Thyroid gland (tissue), 4 donors: ENCODE measurements around the gene ST8SIA2. TPM values are rescaled to one million over a fixed set of nuclear protein-coding genes. Genes with fewer than 3 reads are reported as not detected.

ENCODE experiments used
- DNase-seq, 2 donors: peaks; one replicate each; pipeline ENCODE4 v3.0.0-alpha.2; 2019
- H3K27ac ChIP-seq, 3 donors: fragments of 200-600 bp; sonication (generic); 1 replicate in 2 of 3; 2 replicates in 1 of 3; pipeline ENCODE4 v1.5.1; 2016 to 2019; ENCODE audit warnings: mild to moderate bottlenecking in 1 of 3, moderate library complexity in 1 of 3
- H3K27me3 ChIP-seq: fragments of 200-600 bp; sonication (generic); one replicate; pipeline ENCODE4 v1.5.1; 2019
- H3K36me3 ChIP-seq, 2 donors: fragments of 200-600 bp; sonication (generic); one replicate each; pipeline ENCODE4 v1.5.1; 2016 to 2019
- H3K4me1 ChIP-seq, 2 donors: fragments of 200-600 bp; sonication (generic); one replicate each; pipeline ENCODE4 v1.5.1; 2017 to 2019
- H3K4me3 ChIP-seq, 3 donors: fragments of 200-600 bp; sonication (generic); replicated peaks in 1 of 3; 1 replicate in 2 of 3; 2 replicates in 1 of 3; pipeline ENCODE4 v1.5.1; 2016; ENCODE audit warnings: mild to moderate bottlenecking in 1 of 3
- H3K9me3 ChIP-seq: fragments of 200-600 bp; sonication (generic); one replicate; pipeline ENCODE4 v1.5.1; 2017
- POLR2A ChIP-seq, 2 donors: fragments of 450-650 bp; IDR thresholded peaks; one replicate each; pipeline ENCODE4 v1.6.1; 2017; ENCODE audit warnings: antibody characterized with exemption in 2 of 2, mild to moderate bottlenecking in 2 of 2, moderate library complexity in 1 of 2
- WGBS, 2 donors: methylation state at CpG; one replicate each; pipeline ENCODE4 v1.1.5; 2017; 5-methylcytosine and 5-hydroxymethylcytosine counted together
- intact Hi-C: fragments of 100-400 bp; cut with DNase I; formaldehyde crosslinking; loops from one replicate; pipeline ENCODE4 v1.15.1; 2023
- total RNA-seq, 4 donors: library from RNA; depleted of rRNA; stranded (reverse); fragments of >200 nt; gene quantifications; one replicate each; pipeline ENCODE4 v1.2.3, GENCODE V29; 2016
- TF ChIP-seq, protein P1 (sequence below), 6 experiments: fragments of 200-600 bp in 3 of 6; fragments of 450-650 bp in 3 of 6; sonication (generic) in 3 of 6; IDR thresholded peaks; one replicate each; pipeline ENCODE4 v1.5.1; 2016 to 2019; ENCODE audit warnings: antibody characterized with exemption in 6 of 6, mild to moderate bottlenecking in 2 of 6, inconsistent platforms in 1 of 6, moderate library complexity in 1 of 6

The ST8SIA2 gene
- total RNA-seq, 4 donors from 2014 or later: under 0.01 to 4.3 TPM; not detected in 2

DNA sequence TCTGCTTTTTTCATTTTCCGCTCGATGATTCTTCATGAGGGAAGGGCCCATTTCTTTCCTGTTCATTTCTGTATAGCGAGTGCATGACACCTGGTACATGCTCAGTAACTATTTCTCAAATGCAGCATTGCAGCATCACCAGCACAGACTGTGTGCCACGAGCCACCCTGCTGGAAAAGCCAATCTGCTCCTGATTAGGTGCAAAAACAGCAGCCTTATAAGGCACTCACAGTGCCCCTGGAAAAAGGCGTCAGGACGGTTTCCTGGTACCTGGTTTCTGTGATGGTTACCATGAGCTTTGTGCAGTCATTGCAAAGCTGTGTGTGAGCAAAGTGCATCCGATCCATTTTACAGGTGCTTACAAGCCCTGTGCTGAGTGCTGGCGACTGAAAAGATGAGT, 15.8 kb downstream of the ST8SIA2 start:
- no peaks in the 10 kb centered on the region for H3K36me3 ChIP-seq
- DNase-seq: no peak
- TF ChIP-seq POLR2A (IDR thresholded peaks at IDR 0.05): no peak
- TF ChIP-seq, protein P1, sequence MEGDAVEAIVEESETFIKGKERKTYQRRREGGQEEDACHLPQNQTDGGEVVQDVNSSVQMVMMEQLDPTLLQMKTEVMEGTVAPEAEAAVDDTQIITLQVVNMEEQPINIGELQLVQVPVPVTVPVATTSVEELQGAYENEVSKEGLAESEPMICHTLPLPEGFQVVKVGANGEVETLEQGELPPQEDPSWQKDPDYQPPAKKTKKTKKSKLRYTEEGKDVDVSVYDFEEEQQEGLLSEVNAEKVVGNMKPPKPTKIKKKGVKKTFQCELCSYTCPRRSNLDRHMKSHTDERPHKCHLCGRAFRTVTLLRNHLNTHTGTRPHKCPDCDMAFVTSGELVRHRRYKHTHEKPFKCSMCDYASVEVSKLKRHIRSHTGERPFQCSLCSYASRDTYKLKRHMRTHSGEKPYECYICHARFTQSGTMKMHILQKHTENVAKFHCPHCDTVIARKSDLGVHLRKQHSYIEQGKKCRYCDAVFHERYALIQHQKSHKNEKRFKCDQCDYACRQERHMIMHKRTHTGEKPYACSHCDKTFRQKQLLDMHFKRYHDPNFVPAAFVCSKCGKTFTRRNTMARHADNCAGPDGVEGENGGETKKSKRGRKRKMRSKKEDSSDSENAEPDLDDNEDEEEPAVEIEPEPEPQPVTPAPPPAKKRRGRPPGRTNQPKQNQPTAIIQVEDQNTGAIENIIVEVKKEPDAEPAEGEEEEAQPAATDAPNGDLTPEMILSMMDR (IDR thresholded peaks at IDR 0.05): no peak
- H3K27ac ChIP-seq: no peak overlapping the region
- intact Hi-C loops: no loop called here
- no peaks in the 10 kb centered on the region for H3K9me3 ChIP-seq
- no peak overlapping the region for H3K4me3 ChIP-seq
- H3K27me3 ChIP-seq: no peaks in the 10 kb centered on the region
- H3K4me1 ChIP-seq: no peaks in the 10 kb centered on the region
- 89 to 90% methylated on average over 8 of the region's 8 CpGs for WGBS, 2 donors

DNA sequence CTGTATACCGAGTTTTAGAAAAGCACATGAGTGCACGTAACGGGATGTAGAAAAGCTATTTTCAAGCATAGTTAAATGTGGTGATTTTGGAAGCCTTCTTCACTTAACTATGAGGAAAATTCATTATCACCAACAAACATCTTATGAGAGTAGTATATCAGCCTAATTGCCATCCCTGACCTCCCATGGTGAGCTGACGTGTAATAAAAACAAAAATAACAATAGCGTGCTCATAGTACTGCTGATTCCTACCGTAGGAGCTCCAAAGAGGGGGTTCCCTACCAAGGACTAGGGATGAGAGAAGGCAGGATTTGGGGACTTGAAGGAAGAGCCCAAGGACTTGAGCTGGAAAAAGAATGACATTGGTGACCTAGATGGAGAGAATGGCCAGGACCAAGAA, 16.9 kb downstream of the ST8SIA2 start:
- WGBS, 2 donors: 88 to 89% methylated on average over 6 of the region's 6 CpGs
- no peaks in the 10 kb centered on the region for H3K27me3 ChIP-seq
- H3K4me1 ChIP-seq: no peaks in the 10 kb centered on the region
- H3K4me3 ChIP-seq: no peak overlapping the region
- TF ChIP-seq POLR2A (IDR thresholded peaks at IDR 0.05): no peak
- TF ChIP-seq, protein P1 (IDR thresholded peaks at IDR 0.05): no peak
- H3K36me3 ChIP-seq: no peaks in the 10 kb centered on the region
- intact Hi-C loops: no loop called here
- DNase-seq: no peak
- H3K9me3 ChIP-seq: no peaks in the 10 kb centered on the region
- no peak overlapping the region for H3K27ac ChIP-seq

DNA sequence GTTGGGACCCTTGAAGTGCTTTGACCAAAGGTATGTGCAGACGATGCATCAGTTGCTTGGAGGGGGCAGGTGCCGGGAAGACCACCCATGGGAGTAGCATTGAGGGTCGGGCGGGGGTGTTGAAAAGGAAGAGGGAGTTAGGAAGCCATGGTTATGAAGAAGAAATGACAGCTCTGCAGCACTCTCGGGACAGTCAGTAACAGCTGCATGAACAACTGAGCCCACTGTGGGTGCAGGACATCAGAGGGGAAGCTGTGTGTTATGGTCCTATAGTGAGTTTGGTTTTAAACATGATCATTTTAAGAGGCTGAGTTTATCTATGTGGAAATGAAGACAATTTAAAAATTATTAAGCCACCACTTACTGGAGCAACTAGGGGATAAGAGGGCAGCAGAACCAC, 17.6 kb downstream of the ST8SIA2 start:
- Histone ChIP-seq H3K9me3 (no peaks in the 10 kb centered on the region), H3K27me3 (no peaks in the 10 kb centered on the region), H3K4me3 (no peak overlapping the region), H3K27ac (no peak overlapping the region), H3K4me1 (no peaks in the 10 kb centered on the region), H3K36me3 (no peaks in the 10 kb centered on the region)
- no peak for TF ChIP-seq POLR2A (IDR thresholded peaks at IDR 0.05)
- TF ChIP-seq, protein P1 (IDR thresholded peaks at IDR 0.05): no peak
- WGBS, 2 donors: 93 to 94% methylated on average over 5 of the region's 5 CpGs
- intact Hi-C loops: no loop called here
- no peak for DNase-seq

DNA sequence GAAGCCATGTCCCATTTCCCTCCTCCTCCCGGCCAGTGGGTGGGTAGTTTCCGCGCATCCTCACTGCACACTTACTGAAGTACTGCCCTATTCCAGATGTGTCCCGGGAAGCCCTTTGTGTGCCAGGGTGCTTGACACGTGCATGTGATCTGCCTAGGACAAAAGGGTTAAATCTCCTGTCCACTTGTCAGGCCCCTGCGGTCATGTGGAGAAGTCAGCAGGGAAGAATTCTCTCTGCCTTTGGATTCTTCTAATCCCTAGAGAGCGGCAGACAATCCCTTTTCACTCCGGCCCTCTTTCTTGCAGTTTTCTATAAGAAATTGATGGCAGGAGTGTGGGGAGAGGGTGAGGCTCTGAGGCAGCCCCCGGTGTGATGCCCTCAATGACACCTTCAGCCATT, 19.8 kb downstream of the ST8SIA2 start:
- DNase-seq: no peak
- Histone ChIP-seq H3K27me3 (no peaks in the 10 kb centered on the region), H3K27ac (no peak overlapping the region), H3K36me3 (no peaks in the 10 kb centered on the region), H3K4me1 (no peaks in the 10 kb centered on the region), H3K4me3 (no peak overlapping the region), H3K9me3 (no peaks in the 10 kb centered on the region)
- no peak for TF ChIP-seq POLR2A (IDR thresholded peaks at IDR 0.05)
- TF ChIP-seq, protein P1 (IDR thresholded peaks at IDR 0.05): no peak
- intact Hi-C loops: no loop called here
- WGBS, 2 donors: 59 to 64% methylated on average over 9 of the region's 9 CpGs

DNA sequence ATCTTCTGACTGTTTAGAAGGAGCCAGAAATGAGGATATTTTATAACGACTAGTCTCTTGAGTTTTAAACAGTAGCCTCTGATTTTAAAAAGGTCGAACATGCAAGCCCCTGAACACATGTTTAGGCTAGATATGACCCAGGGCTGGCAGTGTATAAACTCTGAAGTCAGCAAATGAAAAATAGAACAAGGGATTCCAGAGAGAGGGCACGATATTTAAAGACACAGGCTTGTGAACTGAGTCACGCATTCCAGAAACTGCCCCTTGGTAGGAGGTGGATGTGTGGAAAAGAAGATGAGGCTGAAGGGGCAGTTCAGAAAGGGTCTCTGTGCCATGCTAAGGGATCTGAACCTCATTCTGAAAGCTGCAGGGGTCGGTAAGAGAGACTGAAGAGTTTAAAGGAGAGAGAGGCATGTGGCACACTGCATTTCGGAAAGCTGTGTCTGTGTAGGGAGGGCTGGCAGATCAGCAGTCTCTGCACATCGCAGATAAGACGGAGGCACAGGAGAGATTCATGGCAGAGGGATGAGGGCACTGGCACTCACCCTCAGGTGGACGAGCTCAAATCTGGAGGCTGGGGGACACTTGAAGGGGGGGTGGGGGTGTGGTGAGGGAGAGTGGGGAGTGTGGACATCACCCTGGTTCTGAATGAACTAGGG, 22.1 kb downstream of the ST8SIA2 start:
- Histone ChIP-seq H3K36me3 (no peaks in the 10 kb centered on the region), H3K27me3 (no peaks in the 10 kb centered on the region), H3K9me3 (no peaks in the 10 kb centered on the region), H3K4me1 (no peaks in the 10 kb centered on the region), H3K4me3 (no peak overlapping the region), H3K27ac (no peak overlapping the region)
- intact Hi-C loops: no loop called here
- no peak for DNase-seq
- TF ChIP-seq, protein P1 (IDR thresholded peaks at IDR 0.05): no peak
- no peak for TF ChIP-seq POLR2A (IDR thresholded peaks at IDR 0.05)
- 84 to 85% methylated on average over 9 of the region's 9 CpGs for WGBS, 2 donors
